Naive thymus-derived CD4-positive, alpha-beta T cell (primary cell): ENCODE measurements around the gene LTBP3. TPM values are rescaled to one million over a fixed set of nuclear protein-coding genes. Genes with fewer than 3 reads are reported as not detected.

ENCODE experiments used
- ATAC-seq: fragments of 150-1000 bp; cut with Tn5 transposase; 2 replicates; pipeline ENCODE4 v1.10.0; 2021; ENCODE audit warnings: mild to moderate bottlenecking, moderate library complexity
- CTCF ChIA-PET: fragments of 350-600 bp; sonication (Branson Sonifier 250); formaldehyde crosslinking; loops from one replicate; lab custom pipeline; 2021; ENCODE audit warnings: antibody characterized with exemption; lab: Charles Lee
- POLR2A ChIA-PET: fragments of 350-600 bp; sonication (Branson Sonifier 250); formaldehyde crosslinking; loops from one replicate; lab custom pipeline; 2021; ENCODE audit warnings: antibody characterized with exemption, inconsistent platforms; lab: Charles Lee
- DNase-seq, 9 donors: peaks; one replicate each; pipeline versions ENCODE4 v3.0.0 to v3.0.0-alpha.2; 2020 to 2022; ENCODE audit warnings: mixed read lengths in 1 of 9
- H3K27ac ChIP-seq: one replicate; pipeline ENCODE4 v1.7.0; 2013; ENCODE audit warnings: mild to moderate bottlenecking, low read depth, low read length, moderate library complexity
- H3K27me3 ChIP-seq, 2 donors: one replicate each; pipeline ENCODE4 v1.7.0; 2013; ENCODE audit warnings: low read length in 2 of 2, mild to moderate bottlenecking in 2 of 2, moderate library complexity in 2 of 2; ENCODE audit not compliant: control insufficient read depth in 2 of 2, insufficient read depth in 2 of 2
- H3K36me3 ChIP-seq, 3 experiments: 1 replicate in 2 of 3; 2 replicates in 1 of 3; pipeline ENCODE4 v1.7.0; 2013; ENCODE audit warnings: low read length in 3 of 3, mild to moderate bottlenecking in 3 of 3, moderate library complexity in 1 of 3; ENCODE audit not compliant: insufficient read depth in 3 of 3, control insufficient read depth in 2 of 3
- H3K4me1 ChIP-seq, 2 donors: one replicate each; pipeline ENCODE4 v1.7.0; 2013; ENCODE audit warnings: low read length in 2 of 2, mild to moderate bottlenecking in 2 of 2, moderate library complexity in 1 of 2; ENCODE audit not compliant: control insufficient read depth in 2 of 2, insufficient read depth in 2 of 2
- H3K4me3 ChIP-seq: 2 replicates; pipeline ENCODE4 v1.7.0; 2013; ENCODE audit warnings: mild to moderate bottlenecking, low read length
- H3K9me3 ChIP-seq, 3 experiments: 1 replicate in 2 of 3; 2 replicates in 1 of 3; pipeline ENCODE4 v1.7.0; 2013; ENCODE audit warnings: low read length in 3 of 3; ENCODE audit not compliant: control insufficient read depth in 2 of 3
- H3K27ac Mint-ChIP-seq, 9 donors: one replicate each; pipeline ENCODE4 v1.8.0; 2020 to 2022; ENCODE audit warnings: mixed read lengths in 9 of 9, mild to moderate bottlenecking in 8 of 9, moderate library complexity in 5 of 9, inconsistent platforms in 2 of 9
- H3K27me3 Mint-ChIP-seq, 5 donors: one replicate each; pipeline ENCODE4 v1.8.0; 2021 to 2022; ENCODE audit warnings: mixed read lengths in 5 of 5, mild to moderate bottlenecking in 1 of 5
- H3K36me3 Mint-ChIP-seq, 5 donors: one replicate each; pipeline ENCODE4 v1.8.0; 2020 to 2022; ENCODE audit warnings: mixed read lengths in 5 of 5, mild to moderate bottlenecking in 3 of 5, inconsistent platforms in 1 of 5
- H3K4me1 Mint-ChIP-seq, 7 donors: one replicate each; pipeline ENCODE4 v1.8.0; 2020 to 2022; ENCODE audit warnings: mixed read lengths in 7 of 7, mild to moderate bottlenecking in 3 of 7, inconsistent platforms in 1 of 7
- H3K4me3 Mint-ChIP-seq, 10 donors: one replicate each; pipeline ENCODE4 v1.8.0; 2020 to 2022; ENCODE audit warnings: mild to moderate bottlenecking in 10 of 10, mixed read lengths in 10 of 10, moderate library complexity in 6 of 10, inconsistent platforms in 2 of 10
- H3K9me3 Mint-ChIP-seq, 11 donors: one replicate each; pipeline ENCODE4 v1.8.0; 2020 to 2022; ENCODE audit warnings: mixed read lengths in 11 of 11, mild to moderate bottlenecking in 4 of 11, inconsistent platforms in 1 of 11, moderate library complexity in 1 of 11
- intact Hi-C, 2 donors: fragments of 100-400 bp; cut with micrococcal nuclease; formaldehyde crosslinking; loops; one replicate each; pipeline ENCODE4 v1.15.1; 2023
- polyA plus RNA-seq, 2 donors: library from polyadenylated mRNA; unstranded; fragments of 300-500 nt; fragmentation: Illumina TruSeq; gene quantifications; one replicate each; pipeline ENCODE4 v1.2.3, GENCODE V29; 2021
- total RNA-seq, 6 experiments: library from RNA in 5 of 6; stranded (reverse) in 5 of 6; gene quantifications; 1 replicate in 5 of 6; 2 replicates in 1 of 6; pipeline ENCODE4 v1.2.3 and lab custom pipeline; 2021 to 2026

The LTBP3 gene
- total and polyA plus RNA-seq, 7 experiments from 2014 or later: 18.7 to 288 (median 216) TPM

GRCh38 chr11:65540290-65541092 is 17.7 kb downstream of the LTBP3 start:
- ChIA-PET POLR2A (interaction anchor here (0.6 to 14.3 kb wide), 20 partner anchors 10 to 320 kb away, joined by 3 to 186 read pairs (median 9); partner anchors contain the start of genes EHBP1L1, FAM89B, KCNK7 and LTBP3), CTCF (interaction anchor here (0.6 to 9.8 kb wide), 13 partner anchors 8 to 170 kb away, joined by 3 to 126 read pairs (median 6); partner anchors contain the start of genes EHBP1L1, FAM89B, KCNK7 and ZNRD2)
- Histone ChIP-seq H3K4me1 (peaks cover 12 to 18% of the 10 kb centered on the region in 2 donors), H3K27me3 (no peaks in the 10 kb centered on the region), H3K4me3 (peak overlapping the region; percentile 71), H3K9me3 (no peaks in the 10 kb centered on the region), H3K36me3 (peaks cover 0 to 43% (median 4%) of the 10 kb centered on the region in 3 experiments), H3K27ac (peak overlapping the region; percentile 74)
- DNase-seq (peak; percentile 84 to 95 (median 91)), ATAC-seq (peak; percentile 94)
- intact Hi-C loops: loop anchor here (1.0 to 10.0 kb wide), 15 partner anchors 13 to 314 kb away; partner anchors contain the start of genes PCNX3 (in 2 of the 2), SCYL1 (in 2 of the 2), CFL1 (in 1 of the 2) and FRMD8 (in 1 of the 2)
- H3K4me1 Mint-ChIP-seq: peaks cover 13 to 32% (median 22%) of the 10 kb centered on the region in 7 donors
- H3K36me3 Mint-ChIP-seq: peaks cover 0 to 9% (median 0%) of the 10 kb centered on the region in 5 donors
- H3K27me3 Mint-ChIP-seq: no peaks in the 10 kb centered on the region
- H3K27ac Mint-ChIP-seq: peak overlapping the region in 8 of 9 donors; percentile 70 to 92 (median 86)
- H3K4me3 Mint-ChIP-seq: peak overlapping the region; percentile 81 to 90 (median 84)
- no peaks in the 10 kb centered on the region for H3K9me3 Mint-ChIP-seq

- intact Hi-C loops: loop anchor here (1.0 to 10.0 kb wide), 15 partner anchors 13 to 315 kb away; partner anchors contain the start of genes PCNX3 (in 2 of the 2), SCYL1 (in 2 of the 2), CFL1 (in 1 of the 2) and FRMD8 (in 1 of the 2)
- peaks cover 0 to 8% (median 0%) of the 10 kb centered on the region in 5 donors for H3K36me3 Mint-ChIP-seq
- peak in 1 of 9 donors; percentile 41 for DNase-seq
- H3K27me3 Mint-ChIP-seq: no peaks in the 10 kb centered on the region
- H3K27ac ChIP-seq: peak overlapping the region; percentile 74
- peak overlapping the region; percentile 71 for H3K4me3 ChIP-seq
- POLR2A ChIA-PET: interaction anchor here (0.6 to 14.3 kb wide), 19 partner anchors 9 to 321 kb away, joined by 3 to 186 read pairs (median 10); partner anchors contain the start of genes EHBP1L1, FAM89B, LTBP3 and MALAT1
- H3K9me3 ChIP-seq: no peaks in the 10 kb centered on the region
- H3K4me1 Mint-ChIP-seq: peaks cover 12 to 26% (median 19%) of the 10 kb centered on the region in 7 donors
- H3K9me3 Mint-ChIP-seq: no peaks in the 10 kb centered on the region
- ATAC-seq: peak; percentile 82
- peak overlapping the region in 7 of 9 donors; percentile 48 to 92 (median 83) for H3K27ac Mint-ChIP-seq
- no peaks in the 10 kb centered on the region for H3K27me3 ChIP-seq
- CTCF ChIA-PET: interaction anchor here (0.7 to 9.8 kb wide), 12 partner anchors 9 to 73 kb away, joined by 3 to 126 read pairs (median 6); partner anchors contain the start of genes EHBP1L1, FAM89B, KCNK7 and ZNRD2
- H3K36me3 ChIP-seq: peaks cover 0 to 49% (median 4%) of the 10 kb centered on the region in 3 experiments
- H3K4me1 ChIP-seq: peaks cover 12 to 18% of the 10 kb centered on the region in 2 donors
- H3K4me3 Mint-ChIP-seq: peak overlapping the region; percentile 81 to 90 (median 84)
Measured at GRCh38 chr11:65539744-65540289, 18.3 kb downstream of the LTBP3 start.

GRCh38 chr11:65538915-65539743 is 19.0 kb downstream of the LTBP3 start:
- Mint-ChIP-seq H3K4me1 (peaks cover 7 to 20% (median 14%) of the 10 kb centered on the region in 7 donors), H3K27ac (peak overlapping the region in 1 of 9 donors; percentile 32), H3K36me3 (peaks cover 0 to 6% (median 4%) of the 10 kb centered on the region in 5 donors), H3K4me3 (peak overlapping the region in 1 of 10 donors; percentile 81), H3K9me3 (no peaks in the 10 kb centered on the region), H3K27me3 (no peaks in the 10 kb centered on the region)
- POLR2A ChIA-PET: interaction anchor here (0.9 to 7.8 kb wide), 14 partner anchors 8 to 322 kb away, joined by 3 to 66 read pairs (median 12); partner anchors contain the start of genes EHBP1L1, FAM89B, MALAT1 and RELA
- Histone ChIP-seq H3K36me3 (peaks cover 0 to 49% (median 4%) of the 10 kb centered on the region in 3 experiments), H3K27me3 (no peaks in the 10 kb centered on the region), H3K27ac (peak overlapping the region; percentile 74), H3K4me3 (no peak overlapping the region), H3K4me1 (peaks cover 12 to 18% of the 10 kb centered on the region in 2 donors), H3K9me3 (no peaks in the 10 kb centered on the region)
- CTCF ChIA-PET: interaction anchor here (0.7 to 9.8 kb wide), 8 partner anchors 10 to 51 kb away, joined by 3 to 126 read pairs (median 11); partner anchors contain the start of genes FAM89B, KCNK7 and ZNRD2
- DNase-seq (no peak), ATAC-seq (no peak)
- intact Hi-C loops: no loop called here

GRCh38 chr11:65538232-65538914 is 19.8 kb downstream of the LTBP3 start:
- no peak for DNase-seq

GRCh38 chr11:65537620-65538231 is 20.4 kb downstream of the LTBP3 start:
- H3K4me1 ChIP-seq: peaks cover 12 to 18% of the 10 kb centered on the region in 2 donors
- H3K9me3 ChIP-seq: no peaks in the 10 kb centered on the region
- H3K9me3 Mint-ChIP-seq: no peaks in the 10 kb centered on the region
- ChIA-PET CTCF (interaction anchor here (0.6 to 9.8 kb wide), 3 partner anchors 13 to 430 kb away, joined by 3 to 126 read pairs (median 5); partner anchors contain the start of genes KCNK7 and SCYL1), POLR2A (interaction anchor here (0.8 to 4.9 kb wide), 6 partner anchors 12 to 50 kb away, joined by 3 to 48 read pairs (median 4); partner anchors contain the start of genes EHBP1L1, FAM89B and SCYL1)
- H3K27ac Mint-ChIP-seq: peak overlapping the region in 1 of 9 donors; percentile 38
- H3K36me3 Mint-ChIP-seq: peaks cover 0 to 5% (median 4%) of the 10 kb centered on the region in 5 donors
- H3K4me3 ChIP-seq: no peak overlapping the region
- no peak overlapping the region for H3K27ac ChIP-seq
- intact Hi-C loops: no loop called here
- H3K36me3 ChIP-seq: peaks cover 0 to 50% (median 4%) of the 10 kb centered on the region in 3 experiments
- H3K4me3 Mint-ChIP-seq: peak overlapping the region in 5 of 10 donors; percentile 35 to 61 (median 49)
- DNase-seq: no peak
- H3K27me3 Mint-ChIP-seq: no peaks in the 10 kb centered on the region
- no peak for ATAC-seq
- H3K4me1 Mint-ChIP-seq: peaks cover 5 to 18% (median 13%) of the 10 kb centered on the region in 7 donors
- H3K27me3 ChIP-seq: no peaks in the 10 kb centered on the region

More at GRCh38 chr11:65538232-65538914, 19.8 kb downstream of the LTBP3 start:
- H3K4me3 ChIP-seq: no peak overlapping the region
- intact Hi-C loops: no loop called here
- no peaks in the 10 kb centered on the region for H3K9me3 ChIP-seq
- peaks cover 12 to 18% of the 10 kb centered on the region in 2 donors for H3K4me1 ChIP-seq
- peaks cover 0 to 50% (median 4%) of the 10 kb centered on the region in 3 experiments for H3K36me3 ChIP-seq
- Mint-ChIP-seq H3K4me1 (peaks cover 5 to 20% (median 14%) of the 10 kb centered on the region in 7 donors), H3K27ac (peak overlapping the region in 1 of 9 donors; percentile 56), H3K27me3 (no peaks in the 10 kb centered on the region), H3K36me3 (peaks cover 0 to 6% (median 4%) of the 10 kb centered on the region in 5 donors), H3K9me3 (no peaks in the 10 kb centered on the region), H3K4me3 (peak overlapping the region in 6 of 10 donors; percentile 23 to 76 (median 46))
- H3K27ac ChIP-seq: no peak overlapping the region
- POLR2A ChIA-PET: interaction anchor here (1.5 to 4.9 kb wide), 2 partner anchors 13 to 37 kb away, joined by 3 to 48 read pairs; partner anchors contain the start of genes EHBP1L1 and SCYL1
- CTCF ChIA-PET: interaction anchor here (0.6 to 9.8 kb wide), 3 partner anchors 14 to 430 kb away, joined by 3 to 126 read pairs (median 5); partner anchors contain the start of genes KCNK7 and SCYL1
- no peaks in the 10 kb centered on the region for H3K27me3 ChIP-seq
- ATAC-seq: no peak
